AG10803 (cell line): ENCODE results near the gene CLK1.

Experiments
- DNase-seq: peaks from one replicate; pipeline ENCODE4 v3.0.0; 2010; ENCODE audit warnings: low read depth
- H3K4me3 ChIP-seq: 2 replicates; pipeline ENCODE4 v1.5.1; 2011; ENCODE audit warnings: mild to moderate bottlenecking, low read length, control low read depth
- TF ChIP-seq, protein P1 (sequence below): conservative IDR thresholded peaks from 2 replicates; pipeline ENCODE4 v1.5.1; 2011; ENCODE audit warnings: mild to moderate bottlenecking, low read length, control low read depth, inconsistent platforms

CLK1 gene

GRCh38 chr2:200843993-200844948, 20.2 kb downstream of the CLK1 start:
- no peak for DNase-seq
- TF ChIP-seq, protein P1, sequence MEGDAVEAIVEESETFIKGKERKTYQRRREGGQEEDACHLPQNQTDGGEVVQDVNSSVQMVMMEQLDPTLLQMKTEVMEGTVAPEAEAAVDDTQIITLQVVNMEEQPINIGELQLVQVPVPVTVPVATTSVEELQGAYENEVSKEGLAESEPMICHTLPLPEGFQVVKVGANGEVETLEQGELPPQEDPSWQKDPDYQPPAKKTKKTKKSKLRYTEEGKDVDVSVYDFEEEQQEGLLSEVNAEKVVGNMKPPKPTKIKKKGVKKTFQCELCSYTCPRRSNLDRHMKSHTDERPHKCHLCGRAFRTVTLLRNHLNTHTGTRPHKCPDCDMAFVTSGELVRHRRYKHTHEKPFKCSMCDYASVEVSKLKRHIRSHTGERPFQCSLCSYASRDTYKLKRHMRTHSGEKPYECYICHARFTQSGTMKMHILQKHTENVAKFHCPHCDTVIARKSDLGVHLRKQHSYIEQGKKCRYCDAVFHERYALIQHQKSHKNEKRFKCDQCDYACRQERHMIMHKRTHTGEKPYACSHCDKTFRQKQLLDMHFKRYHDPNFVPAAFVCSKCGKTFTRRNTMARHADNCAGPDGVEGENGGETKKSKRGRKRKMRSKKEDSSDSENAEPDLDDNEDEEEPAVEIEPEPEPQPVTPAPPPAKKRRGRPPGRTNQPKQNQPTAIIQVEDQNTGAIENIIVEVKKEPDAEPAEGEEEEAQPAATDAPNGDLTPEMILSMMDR: no peak
- no peak overlapping the region for H3K4me3 ChIP-seq

DNA sequence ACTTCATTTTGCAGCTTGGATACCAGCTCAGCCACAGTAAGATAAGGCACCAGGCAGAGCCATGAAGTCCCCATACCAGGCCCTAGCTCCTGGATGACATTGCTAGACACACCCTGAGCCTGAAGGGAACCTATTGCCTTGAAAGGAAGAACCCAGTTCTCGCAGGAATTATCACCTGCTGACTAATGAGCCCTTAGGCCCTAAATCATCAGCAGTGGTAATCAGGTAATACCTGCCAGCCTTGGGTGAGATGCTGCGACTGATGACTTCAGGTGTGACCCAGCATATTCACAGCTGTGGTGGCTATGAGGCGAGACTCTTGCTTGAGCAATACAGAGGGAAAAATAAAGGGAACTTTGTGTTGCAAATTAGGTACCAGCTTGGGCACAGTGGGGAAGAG, 24.9 kb downstream of the CLK1 start:
- no peak for DNase-seq
- TF ChIP-seq, protein P1: no peak
- H3K4me3 ChIP-seq: no peak overlapping the region

GRCh38 chr2:200834701-200835100, 29.8 kb downstream of the CLK1 start:
- no peak for DNase-seq
- TF ChIP-seq, protein P1: no peak
- no peak overlapping the region for H3K4me3 ChIP-seq

DNA sequence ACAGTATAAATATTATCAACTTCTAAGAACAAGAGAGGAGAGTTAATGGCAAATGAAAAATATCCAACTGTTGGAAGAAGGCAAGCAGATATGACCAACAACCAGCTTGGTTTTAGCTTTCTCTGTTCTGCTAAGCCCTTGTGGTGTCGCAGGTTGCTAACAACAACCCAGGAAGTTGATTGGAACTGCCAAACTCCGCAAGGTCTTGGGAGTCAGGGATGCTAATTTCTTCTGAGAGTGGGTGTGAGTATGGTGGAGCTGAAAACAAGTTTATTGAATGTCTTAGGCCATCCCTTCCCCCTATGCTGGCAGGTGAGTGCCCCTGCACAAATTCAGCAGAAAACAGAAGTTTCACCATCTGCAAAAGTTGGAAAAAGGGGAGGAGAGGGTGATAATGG, 35.2 kb downstream of the CLK1 start:
- no peak overlapping the region for H3K4me3 ChIP-seq
- TF ChIP-seq, protein P1: no peak
- no peak for DNase-seq

DNA sequence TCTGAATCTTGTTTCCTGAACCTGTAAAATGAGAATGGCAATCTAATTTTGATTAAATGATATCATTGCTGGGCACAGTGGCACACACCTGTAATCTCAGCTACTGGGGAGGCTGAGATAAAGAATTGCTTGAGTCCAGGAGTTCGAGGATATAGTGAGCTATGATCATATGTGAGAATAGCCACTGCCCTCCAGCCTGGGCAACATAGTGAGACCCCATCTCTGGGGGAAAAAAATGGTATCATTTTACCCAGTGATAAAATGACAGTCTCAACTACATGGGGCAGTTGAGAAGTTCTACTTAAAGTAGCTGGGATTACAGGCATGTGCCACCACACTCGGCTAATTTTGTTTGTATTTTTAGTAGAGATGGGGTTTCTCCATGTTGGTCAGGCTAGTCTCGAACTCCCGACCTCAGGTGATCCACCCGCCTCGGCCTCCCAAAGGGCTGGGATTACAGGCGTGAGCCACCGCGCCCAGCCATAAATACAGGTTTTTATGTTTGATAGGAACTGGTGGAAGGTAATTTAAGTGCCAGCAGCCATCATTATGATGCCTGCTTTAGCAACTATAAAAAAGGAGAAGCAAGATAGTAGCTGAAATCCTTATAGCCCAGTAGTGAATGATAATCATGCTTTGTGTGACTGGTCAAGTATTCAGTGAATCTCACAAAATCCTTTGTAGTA, 35.7 kb downstream of the CLK1 start:
- no peak for DNase-seq
- TF ChIP-seq, protein P1: no peak
- no peak overlapping the region for H3K4me3 ChIP-seq

DNA sequence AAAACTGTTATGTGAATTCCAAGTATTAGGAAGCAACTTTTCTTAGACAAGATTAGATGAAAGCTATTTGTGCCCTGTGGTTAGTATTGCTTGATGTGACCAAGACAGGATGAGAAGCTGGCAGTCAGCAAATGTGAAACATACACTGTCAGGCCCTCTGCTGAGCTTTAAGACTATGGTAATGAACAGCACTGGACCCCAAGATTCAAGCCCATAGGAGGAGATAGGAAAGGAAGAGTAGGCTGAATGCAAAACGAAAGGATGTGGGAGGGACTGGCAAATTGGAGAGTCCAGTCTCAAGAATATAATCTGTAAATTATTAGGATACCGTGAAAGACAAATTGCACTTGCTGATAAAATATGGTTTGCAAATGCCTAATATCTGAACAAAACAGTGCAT, 36.4 kb downstream of the CLK1 start:
- DNase-seq: no peak
- H3K4me3 ChIP-seq: no peak overlapping the region
- TF ChIP-seq, protein P1: no peak

GRCh38 chr2:200821686-200822245, 42.7 kb downstream of the CLK1 start:
- no peak overlapping the region for H3K4me3 ChIP-seq
- no peak for DNase-seq
- TF ChIP-seq, protein P1: no peak
